ENCODE results near the gene ZNF512. TPM values are rescaled to one million over a fixed set of nuclear protein-coding genes. Genes with fewer than 3 reads are reported as not detected.

Gene ZNF512
- total RNA-seq, 1 donor from 2014 or later: 30.8 TPM

GRCh38 chr2:27647289-27647688, 64.4 kb downstream of the ZNF512 start:
- no peak for ATAC-seq
- TF ChIP-seq, protein P1, sequence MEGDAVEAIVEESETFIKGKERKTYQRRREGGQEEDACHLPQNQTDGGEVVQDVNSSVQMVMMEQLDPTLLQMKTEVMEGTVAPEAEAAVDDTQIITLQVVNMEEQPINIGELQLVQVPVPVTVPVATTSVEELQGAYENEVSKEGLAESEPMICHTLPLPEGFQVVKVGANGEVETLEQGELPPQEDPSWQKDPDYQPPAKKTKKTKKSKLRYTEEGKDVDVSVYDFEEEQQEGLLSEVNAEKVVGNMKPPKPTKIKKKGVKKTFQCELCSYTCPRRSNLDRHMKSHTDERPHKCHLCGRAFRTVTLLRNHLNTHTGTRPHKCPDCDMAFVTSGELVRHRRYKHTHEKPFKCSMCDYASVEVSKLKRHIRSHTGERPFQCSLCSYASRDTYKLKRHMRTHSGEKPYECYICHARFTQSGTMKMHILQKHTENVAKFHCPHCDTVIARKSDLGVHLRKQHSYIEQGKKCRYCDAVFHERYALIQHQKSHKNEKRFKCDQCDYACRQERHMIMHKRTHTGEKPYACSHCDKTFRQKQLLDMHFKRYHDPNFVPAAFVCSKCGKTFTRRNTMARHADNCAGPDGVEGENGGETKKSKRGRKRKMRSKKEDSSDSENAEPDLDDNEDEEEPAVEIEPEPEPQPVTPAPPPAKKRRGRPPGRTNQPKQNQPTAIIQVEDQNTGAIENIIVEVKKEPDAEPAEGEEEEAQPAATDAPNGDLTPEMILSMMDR (IDR thresholded peaks at IDR 0.05): no peak
- H3K27ac ChIP-seq: no peak overlapping the region
- H3K27me3 ChIP-seq: no peaks in the 10 kb centered on the region
- H3K4me3 ChIP-seq: no peak overlapping the region
- H3K9me3 ChIP-seq: no peaks in the 10 kb centered on the region
- H3K36me3 ChIP-seq: peaks cover 92% of the 10 kb centered on the region
- intact Hi-C loops (cut with DNase I): no loop called here
- no peaks in the 10 kb centered on the region for H3K4me1 ChIP-seq
- DNase-seq: no peak

DNA sequence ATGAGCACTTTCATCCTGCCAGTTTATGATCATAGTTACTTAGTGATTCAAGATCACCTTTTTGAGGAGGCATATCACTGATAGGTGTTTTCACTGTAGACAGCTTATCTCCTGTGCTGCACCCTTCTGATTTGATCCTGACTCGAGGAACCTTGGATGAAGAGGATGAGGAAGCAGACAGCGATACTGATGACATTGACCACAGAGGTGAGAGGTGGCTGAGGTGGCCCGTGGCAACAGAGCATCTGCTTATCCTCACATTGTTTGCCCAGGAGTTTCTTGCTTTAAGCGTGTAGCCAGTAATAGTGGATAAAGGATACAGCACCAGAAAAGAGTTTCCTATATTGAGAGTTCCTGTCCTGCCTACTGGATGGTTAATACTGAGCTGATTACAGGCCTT, 64.9 kb downstream of the ZNF512 start:
- intact Hi-C loops (cut with DNase I): no loop called here
- H3K4me1 ChIP-seq: no peaks in the 10 kb centered on the region
- DNase-seq (no peak), ATAC-seq (no peak)
- no peaks in the 10 kb centered on the region for H3K27me3 ChIP-seq
- no peak overlapping the region for H3K4me3 ChIP-seq
- H3K36me3 ChIP-seq: peaks cover 92% of the 10 kb centered on the region
- TF ChIP-seq, protein P1 (IDR thresholded peaks at IDR 0.05): no peak
- no peaks in the 10 kb centered on the region for H3K9me3 ChIP-seq
- H3K27ac ChIP-seq: no peak overlapping the region

- Histone ChIP-seq H3K4me3 (no peak overlapping the region), H3K27ac (no peak overlapping the region), H3K27me3 (no peaks in the 10 kb centered on the region), H3K4me1 (no peaks in the 10 kb centered on the region), H3K9me3 (no peaks in the 10 kb centered on the region), H3K36me3 (peaks cover 99% of the 10 kb centered on the region)
- no peak for ATAC-seq
- TF ChIP-seq, protein P1 (IDR thresholded peaks at IDR 0.05): no peak
- intact Hi-C loops (cut with DNase I): no loop called here
- no peak for DNase-seq
These were observed 68.2 kb downstream of the ZNF512 start for GRCh38 chr2:27651056-27651455.

GRCh38 chr2:27652341-27652740, 69.5 kb downstream of the ZNF512 start:
- DNase-seq (no peak), ATAC-seq (no peak)
- Histone ChIP-seq H3K9me3 (no peaks in the 10 kb centered on the region), H3K27me3 (no peaks in the 10 kb centered on the region), H3K27ac (no peak overlapping the region), H3K4me1 (no peaks in the 10 kb centered on the region), H3K36me3 (peaks cover 99% of the 10 kb centered on the region), H3K4me3 (no peak overlapping the region)
- intact Hi-C loops (cut with DNase I): no loop called here
- TF ChIP-seq, protein P1 (IDR thresholded peaks at IDR 0.05): no peak

DNA sequence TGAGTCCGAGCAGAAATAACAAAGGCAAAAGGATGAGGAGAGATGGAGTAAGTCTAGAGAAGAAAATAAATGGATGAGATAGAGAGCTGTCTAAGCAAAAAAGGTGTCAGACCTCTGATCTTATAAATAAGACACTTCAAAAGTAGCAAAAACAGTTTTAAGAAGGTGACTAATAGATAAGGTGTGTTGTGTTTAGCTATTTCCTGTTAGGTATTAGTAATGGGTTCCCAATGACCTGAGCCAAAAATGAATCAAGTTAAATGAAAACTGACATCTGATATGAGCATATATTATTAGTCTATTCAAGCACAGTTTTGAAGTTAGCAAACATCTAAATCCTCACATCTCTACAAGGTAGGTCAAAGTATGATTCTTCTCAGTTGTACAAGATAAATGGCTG, 69.9 kb downstream of the ZNF512 start:
- H3K27ac ChIP-seq: no peak overlapping the region
- intact Hi-C loops (cut with DNase I): no loop called here
- ATAC-seq (no peak), DNase-seq (no peak)
- H3K4me3 ChIP-seq: no peak overlapping the region
- H3K4me1 ChIP-seq: no peaks in the 10 kb centered on the region
- H3K9me3 ChIP-seq: no peaks in the 10 kb centered on the region
- TF ChIP-seq, protein P1 (IDR thresholded peaks at IDR 0.05): no peak
- peaks cover 99% of the 10 kb centered on the region for H3K36me3 ChIP-seq
- no peaks in the 10 kb centered on the region for H3K27me3 ChIP-seq

GRCh38 chr2:27653397-27653796, 70.6 kb downstream of the ZNF512 start:
- Histone ChIP-seq H3K27ac (no peak overlapping the region), H3K36me3 (peaks cover 98% of the 10 kb centered on the region), H3K4me1 (no peaks in the 10 kb centered on the region), H3K4me3 (no peak overlapping the region), H3K9me3 (no peaks in the 10 kb centered on the region), H3K27me3 (no peaks in the 10 kb centered on the region)
- no peak for ATAC-seq
- no peak for DNase-seq
- intact Hi-C loops (cut with DNase I): no loop called here
- TF ChIP-seq, protein P1 (IDR thresholded peaks at IDR 0.05): no peak
